Astrocyte of the spinal cord (primary cell): ENCODE data around the gene PLCL1.

Source experiments
- DNase-seq: peaks from one replicate; pipeline ENCODE4 v3.0.0; 2011; ENCODE audit warnings: low read depth, low spot score
- H3K4me3 ChIP-seq: 2 replicates; pipeline ENCODE4 v1.5.1; 2011; ENCODE audit warnings: low read depth, mild to moderate bottlenecking, low read length, moderate library complexity
- CTCF ChIP-seq: IDR thresholded peaks from 2 replicates; pipeline ENCODE4 v1.5.1; 2012; ENCODE audit warnings: low read depth, mild to moderate bottlenecking, low read length, inconsistent platforms
- in situ Hi-C: cut with HindIII; loops from 2 replicates; pipeline ENCODE4 v1.10.0; 2017; ENCODE audit warnings: low sequenced_read_pairs

PLCL1 gene

DNA sequence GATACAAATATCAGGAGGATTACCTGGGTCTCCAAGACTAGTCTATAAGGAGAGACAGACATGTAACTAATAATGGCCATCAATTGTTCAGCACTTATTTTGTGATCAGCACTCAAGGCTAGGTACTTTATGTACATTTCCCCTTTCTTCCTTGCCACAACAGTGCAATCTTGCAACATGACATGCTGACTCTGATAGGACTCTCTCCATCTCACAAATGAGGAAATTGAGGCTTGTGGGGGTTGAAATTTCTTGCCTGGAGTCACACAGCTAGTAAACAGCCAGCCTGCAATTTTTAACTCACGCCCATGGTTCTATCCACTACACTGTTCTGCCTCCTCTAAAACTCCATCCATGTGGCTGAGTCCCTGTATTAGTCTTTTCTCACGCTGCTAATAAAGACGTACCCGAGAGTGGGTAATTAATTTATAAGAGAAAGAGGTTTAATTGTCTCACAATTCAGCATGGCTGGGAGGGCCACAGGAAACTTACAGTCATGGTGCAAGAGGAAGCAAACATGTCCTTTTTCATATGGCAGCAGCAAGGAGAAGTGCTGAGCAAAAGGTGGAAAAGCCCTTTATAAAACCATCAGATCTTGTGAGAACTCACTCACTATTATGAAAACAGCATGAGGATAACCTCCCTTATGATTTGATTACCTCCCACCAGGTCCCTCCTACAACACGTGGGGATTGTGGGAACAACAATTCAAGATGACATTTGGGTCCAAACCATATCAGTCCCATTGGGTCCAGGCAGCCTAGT lies 302.4 kb downstream of the PLCL1 start:
- no peak for TF ChIP-seq CTCF
- in situ Hi-C loops: no loop called here
- DNase-seq: no peak
- H3K4me3 ChIP-seq: no peak overlapping the region

DNA sequence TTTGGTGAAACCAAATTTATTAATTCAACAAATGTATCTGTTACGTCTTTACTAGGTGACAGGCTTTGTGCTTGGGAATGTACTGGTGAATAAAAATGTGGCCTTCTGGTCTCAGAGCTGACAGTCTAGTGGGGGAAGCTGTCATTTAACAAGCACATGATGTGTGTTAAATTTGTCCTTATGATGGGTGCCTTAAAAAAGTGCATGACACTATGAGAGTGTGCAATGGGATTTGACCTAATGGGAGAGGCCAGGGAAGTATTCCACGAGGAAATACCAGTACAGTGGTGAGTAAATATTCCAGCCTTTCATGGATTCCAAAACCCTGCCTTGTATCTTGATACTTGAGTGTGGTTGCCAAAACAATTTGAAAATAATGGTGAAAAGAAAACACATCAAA lies 308.9 kb downstream of the PLCL1 start:
- DNase-seq: no peak
- TF ChIP-seq CTCF: no peak
- in situ Hi-C loops: no loop called here
- no peak overlapping the region for H3K4me3 ChIP-seq

DNA sequence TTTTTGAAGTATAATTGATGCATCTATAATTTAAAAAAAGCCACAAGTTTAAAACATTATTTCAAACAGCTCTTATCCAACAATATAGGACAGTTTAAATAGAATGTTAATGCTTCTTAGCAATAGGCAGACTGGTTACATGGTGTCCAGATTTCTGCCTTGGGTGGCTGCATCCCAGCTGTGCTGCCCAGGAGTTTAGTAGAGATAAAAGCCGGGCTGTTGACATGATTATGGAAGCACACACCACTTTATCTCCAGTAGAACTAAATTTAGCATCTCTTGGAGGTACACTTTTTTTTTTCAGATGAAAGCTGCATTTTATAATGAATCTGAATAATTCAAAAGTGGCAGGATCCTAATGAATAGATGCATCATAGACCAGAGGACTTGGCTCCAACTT lies 309.7 kb downstream of the PLCL1 start:
- no peak for TF ChIP-seq CTCF
- in situ Hi-C loops: no loop called here
- no peak for DNase-seq
- H3K4me3 ChIP-seq: no peak overlapping the region

- no peak overlapping the region for H3K4me3 ChIP-seq
- in situ Hi-C loops: no loop called here
- DNase-seq: no peak
- TF ChIP-seq CTCF: no peak
Measured at GRCh38 chr2:198115201-198115600, 310.8 kb downstream of the PLCL1 start.

DNA sequence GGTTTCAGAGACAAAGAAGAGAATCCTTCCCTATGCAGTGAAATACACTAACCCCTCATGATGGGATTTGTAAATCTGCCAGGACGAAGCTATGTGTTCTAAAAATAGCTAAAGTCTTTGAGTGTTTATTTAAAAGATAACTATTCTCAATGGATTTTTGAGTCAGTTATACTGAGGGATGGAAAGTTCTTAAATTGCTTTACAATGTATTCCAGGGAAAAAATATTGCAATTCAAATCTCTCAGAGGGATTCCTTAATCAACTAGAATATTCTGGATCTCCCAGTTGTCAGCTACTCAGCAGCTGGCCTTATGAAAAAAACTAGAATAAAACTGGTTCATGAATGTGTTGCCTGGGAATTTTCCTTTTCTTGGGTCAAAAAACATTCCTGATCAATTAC lies 312.4 kb downstream of the PLCL1 start:
- no peak overlapping the region for H3K4me3 ChIP-seq
- no peak for TF ChIP-seq CTCF
- DNase-seq: peak; percentile 19
- in situ Hi-C loops: no loop called here

DNA sequence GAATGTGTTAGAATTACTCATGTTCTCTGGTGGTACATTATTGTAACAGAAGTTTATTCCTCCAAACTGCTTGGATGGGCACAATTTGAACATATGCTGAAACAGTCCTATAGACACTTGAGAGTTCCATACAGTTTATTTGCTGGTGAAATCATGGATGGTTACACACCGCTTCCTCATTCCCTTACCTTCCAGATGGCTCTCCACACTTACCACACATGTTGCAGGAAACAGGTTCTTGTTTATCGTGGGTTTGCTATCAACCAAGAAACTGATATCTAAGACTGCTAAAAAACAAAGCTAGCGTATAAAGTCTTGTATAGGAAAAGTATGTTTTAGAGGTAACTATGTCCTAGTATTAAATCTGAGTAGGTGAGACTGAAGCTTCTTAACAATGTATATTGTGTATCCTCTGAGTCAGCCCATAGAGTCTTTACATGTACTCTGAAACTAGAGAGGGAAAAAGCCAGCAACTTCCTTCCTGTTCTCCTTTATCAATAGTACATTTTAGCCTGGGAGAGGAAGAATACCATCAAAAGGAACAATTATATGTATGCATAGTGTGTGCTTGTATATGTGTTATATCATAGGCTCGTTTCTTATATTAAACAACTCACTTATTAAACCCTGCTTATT lies 313.1 kb downstream of the PLCL1 start:
- in situ Hi-C loops: no loop called here
- TF ChIP-seq CTCF: no peak
- H3K4me3 ChIP-seq: no peak overlapping the region
- DNase-seq: no peak
